Activated CD8-positive, alpha-beta memory T cell treated with anti-CD3 and anti-CD28 coated beads for 36 hours (primary cell): ENCODE data around the gene SF3B4. TPM values are rescaled to one million over a fixed set of nuclear protein-coding genes. Genes with fewer than 3 reads are reported as not detected.

Source experiments
- CTCF ChIA-PET: fragments of 350-600 bp; sonication (Branson Sonifier 250); formaldehyde crosslinking; loops from one replicate; lab custom pipeline; 2021; ENCODE audit warnings: antibody characterized with exemption; lab: Charles Lee
- POLR2A ChIA-PET: fragments of 350-600 bp; sonication (Branson Sonifier 250); formaldehyde crosslinking; loops from one replicate; lab custom pipeline; 2021; ENCODE audit warnings: antibody characterized with exemption; lab: Charles Lee
- total RNA-seq, 2 experiments: library from RNA; stranded (reverse); gene quantifications; one replicate each; pipeline ENCODE4 v1.2.3, GENCODE V29; 2021

The SF3B4 gene
- total RNA-seq, 2 experiments from 2014 or later: 107 TPM

DNA sequence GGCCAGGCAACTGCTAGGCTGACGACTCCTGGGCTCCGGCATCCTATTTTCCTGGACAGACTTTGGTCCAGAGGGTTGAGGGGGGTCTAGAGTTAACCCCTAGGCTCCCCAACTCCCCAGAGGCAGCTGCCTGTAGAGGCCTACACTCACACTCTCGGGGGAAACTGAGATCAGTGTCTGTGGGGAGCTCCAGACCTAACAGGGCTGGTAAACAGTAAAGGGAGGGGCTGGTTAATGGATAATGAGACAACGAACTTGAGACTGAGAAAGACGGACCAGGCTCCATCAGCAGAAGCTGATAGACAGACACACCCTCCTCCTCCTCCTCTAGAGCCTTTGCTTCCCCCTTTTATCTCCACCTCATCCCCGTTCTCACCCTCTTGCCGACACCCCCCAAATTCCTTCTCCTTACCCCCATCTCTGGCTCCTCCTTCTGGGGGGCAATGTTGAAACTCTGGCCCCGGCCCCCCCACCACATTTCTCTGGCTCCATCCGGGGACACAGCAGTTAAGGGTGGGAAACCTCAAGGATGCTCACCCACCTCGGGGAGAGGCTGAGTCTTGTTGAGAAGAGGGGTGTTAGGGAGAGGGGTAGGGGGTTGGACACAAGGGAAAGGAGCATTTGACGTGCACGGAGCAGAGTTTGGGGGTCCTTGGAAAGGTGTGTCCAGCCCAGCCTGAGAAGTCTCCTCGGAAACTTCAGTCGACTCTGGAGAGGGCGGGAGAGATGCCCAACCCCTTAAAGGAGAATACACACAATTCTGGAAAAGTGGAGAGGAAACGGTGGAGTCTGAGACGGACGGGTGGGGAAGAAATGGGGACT lies 8.8 kb upstream of the SF3B4 start, which contains the start of gene MTMR11:
Gene MTMR11 (minus strand): TSS at position 710 of the 822 bp plus-strand sequence. CDS start 232 bp downstream, at position 478.
- CTCF ChIA-PET: no interaction called here
- POLR2A ChIA-PET: no interaction called here

DNA sequence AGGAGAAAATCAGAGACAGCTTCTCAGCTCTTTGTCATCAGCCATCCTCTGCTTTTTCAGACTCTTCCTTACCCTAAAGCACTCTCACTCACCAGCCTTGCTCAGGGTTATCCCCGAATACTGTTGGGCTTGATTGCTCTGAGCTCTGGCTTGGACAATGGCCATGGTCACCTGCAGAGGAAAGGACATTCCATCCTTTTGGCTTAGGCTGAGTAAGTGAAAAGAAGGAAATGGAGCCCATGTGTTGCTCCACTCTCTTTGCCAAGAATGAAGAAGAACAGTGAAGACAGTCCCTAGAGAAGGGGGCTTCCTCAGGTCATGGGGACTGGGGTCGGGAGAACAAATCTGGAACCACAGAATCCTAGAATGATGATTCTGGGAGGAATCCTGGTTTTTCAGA lies 6.8 kb upstream of the SF3B4 start:
- ChIA-PET POLR2A (no interaction called here), CTCF (no interaction called here)

DNA sequence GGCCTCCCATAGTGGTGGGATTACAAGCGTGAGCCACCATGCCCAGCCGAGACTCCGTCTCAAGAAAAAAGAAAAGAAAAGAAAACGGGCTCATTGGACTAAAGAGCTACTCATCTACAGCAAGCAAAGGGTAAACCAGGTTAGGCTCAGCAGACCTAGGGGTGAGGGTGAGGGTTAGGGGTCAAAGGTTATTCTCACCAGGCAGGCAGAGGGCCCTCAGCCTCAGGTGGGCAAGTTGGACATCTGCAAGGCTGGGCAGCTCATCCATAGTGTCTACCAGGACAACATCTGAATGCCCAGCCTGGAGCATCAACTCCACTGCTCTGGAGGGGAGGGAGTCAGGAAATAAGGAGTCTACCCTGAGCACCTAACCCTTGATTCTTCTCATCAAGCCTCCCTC lies 5.6 kb upstream of the SF3B4 start:
- ChIA-PET CTCF (interaction anchor here (0.7 kb wide), 1 partner anchor 239 kb away, joined by 3 read pairs; no protein-coding TSS in a partner anchor), POLR2A (no interaction called here)

DNA sequence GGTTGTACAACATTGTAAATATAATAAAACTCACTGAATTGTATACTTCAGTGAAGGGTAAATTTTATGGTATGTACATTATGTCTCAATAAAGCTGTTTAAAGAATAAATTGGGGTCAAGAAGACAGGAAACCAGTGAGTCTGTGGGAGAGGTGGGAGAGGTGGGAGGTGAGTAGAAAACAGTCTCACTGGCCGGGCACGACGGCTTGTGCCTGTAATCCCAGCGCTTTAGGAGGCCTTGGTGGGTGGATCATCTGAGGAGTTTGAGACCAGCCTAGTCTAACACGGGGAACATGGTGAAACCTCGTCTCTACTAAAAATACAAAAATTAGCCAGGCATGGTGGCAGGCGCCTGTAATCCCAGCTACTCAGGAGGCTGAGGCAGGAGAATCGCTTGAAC lies 4.9 kb upstream of the SF3B4 start:
- ChIA-PET POLR2A (interaction anchor here (1.5 kb wide), 1 partner anchor 44 kb away, joined by 3 read pairs; a partner anchor contains a TSS), CTCF (no interaction called here)

DNA sequence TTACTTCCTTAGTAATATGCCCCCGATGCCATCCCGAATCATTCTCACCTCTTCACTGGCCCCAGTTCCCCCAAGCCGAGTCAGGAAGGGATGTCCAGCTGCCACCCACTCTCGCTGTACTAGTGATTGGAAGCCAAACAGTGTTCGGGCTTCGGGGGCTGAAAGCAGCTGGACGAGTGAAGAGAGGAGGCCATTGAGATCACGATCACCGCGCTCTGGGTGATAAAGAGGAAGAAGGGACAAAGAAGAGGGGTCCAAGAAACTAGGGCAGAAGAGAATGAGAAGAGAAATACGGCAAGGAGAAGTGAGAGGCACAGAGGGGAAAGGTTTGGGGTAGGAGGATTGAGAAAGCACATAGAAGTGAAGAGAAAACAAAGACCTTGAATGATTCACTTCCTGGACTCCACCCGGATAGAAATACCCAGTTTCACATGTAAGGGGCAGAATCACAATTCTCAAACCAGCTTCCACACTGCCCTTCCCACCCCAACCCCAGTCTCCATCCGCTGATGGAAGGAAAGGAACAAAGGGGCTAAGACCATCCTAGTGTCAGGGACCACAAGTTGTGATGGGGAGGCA lies 3.7 kb upstream of the SF3B4 start:
- POLR2A ChIA-PET: interaction anchor here (1.5 kb wide), 1 partner anchor 43 kb away, joined by 3 read pairs; a partner anchor contains a TSS
- CTCF ChIA-PET: no interaction called here

DNA sequence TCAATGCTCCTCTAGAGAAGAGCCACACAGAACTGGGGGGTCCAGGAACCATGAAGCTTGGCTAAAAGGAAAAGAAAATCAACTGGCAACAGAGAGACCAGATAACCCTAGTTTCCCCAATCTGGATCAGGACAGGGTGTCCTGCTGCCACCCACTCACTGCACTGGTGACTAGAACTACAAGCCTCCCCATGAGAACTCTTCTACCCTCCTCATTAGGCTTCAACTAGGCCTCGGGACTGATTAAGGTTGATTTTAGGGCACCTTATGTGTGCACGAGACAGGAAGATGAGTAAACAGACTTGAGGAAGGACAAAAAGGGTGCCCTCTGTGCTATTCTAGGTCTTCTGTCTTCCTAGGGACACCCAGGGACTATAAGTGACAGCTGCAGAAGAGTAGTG lies 2.3 kb upstream of the SF3B4 start:
- CTCF ChIA-PET: no interaction called here
- POLR2A ChIA-PET: interaction anchor here (0.8 kb wide), 1 partner anchor 9 kb away, joined by 4 read pairs; no protein-coding TSS in a partner anchor

DNA sequence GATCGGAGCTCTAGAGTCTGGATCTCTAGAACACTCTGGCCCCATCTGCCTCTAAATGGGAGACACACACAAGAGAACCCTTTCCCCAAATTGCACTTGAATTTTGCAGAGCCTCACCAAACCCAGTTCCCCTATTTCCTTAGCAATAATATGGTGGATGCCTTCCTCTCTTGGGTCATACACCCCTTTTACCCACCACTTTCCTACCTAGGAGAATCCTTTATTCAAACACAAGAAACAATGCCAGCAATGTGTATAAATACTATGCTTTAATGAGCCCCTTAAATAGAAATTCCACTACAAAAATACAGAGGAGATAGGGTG lies 760 bp upstream of the SF3B4 start:
- CTCF ChIA-PET: interaction anchor here (1.0 kb wide), 1 partner anchor 40 kb away, joined by 3 read pairs; a partner anchor contains a TSS
- POLR2A ChIA-PET: interaction anchor here (0.8 to 1.1 kb wide), 3 partner anchors 11 to 41 kb away, joined by 3 to 13 read pairs (median 3); a partner anchor contains a TSS

DNA sequence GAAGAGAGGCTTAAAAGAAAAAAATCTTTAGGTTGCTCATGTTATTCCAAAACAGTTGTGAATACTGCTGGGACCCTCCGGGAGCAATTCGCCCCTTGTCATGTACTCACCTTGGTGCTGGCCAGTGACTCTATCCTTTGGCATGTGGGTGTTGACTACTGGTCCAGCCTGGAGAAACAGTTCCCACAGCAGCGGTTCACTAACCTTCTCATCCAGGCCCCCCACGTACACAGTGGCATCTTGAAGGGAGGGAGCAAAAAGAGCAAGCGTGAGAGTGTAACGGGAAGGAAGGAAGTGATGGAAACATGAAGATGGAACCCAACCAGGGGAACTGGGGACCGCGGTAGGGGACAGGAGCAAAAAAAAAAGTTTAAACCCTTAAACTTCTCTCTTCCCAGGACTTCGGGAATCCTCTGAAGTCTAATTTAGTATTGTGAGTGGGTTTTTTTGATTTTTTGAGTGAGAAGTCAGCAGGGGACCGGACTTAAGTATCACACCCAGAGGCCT lies 494 bp downstream of the SF3B4 start:
- ChIA-PET POLR2A (no interaction called here), CTCF (no interaction called here)

DNA sequence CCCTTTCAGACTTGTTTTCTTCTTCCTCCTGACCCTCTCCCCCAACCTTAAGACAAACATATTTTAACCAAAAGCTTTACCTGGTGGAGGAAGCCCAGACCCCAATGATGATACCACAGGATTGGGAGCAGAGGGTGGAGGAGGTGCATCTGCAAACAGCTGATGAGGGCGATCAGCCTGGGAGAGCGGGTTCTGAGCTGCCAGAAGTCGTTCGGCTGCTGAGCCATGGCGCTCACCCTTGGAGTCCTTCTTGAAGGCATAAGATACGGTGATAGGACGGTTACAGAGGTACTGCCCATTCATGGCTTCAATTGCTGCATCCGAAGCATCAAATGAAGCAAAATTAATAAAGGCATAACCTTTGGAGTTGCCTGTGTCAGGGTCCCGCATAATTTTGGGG lies 1.3 kb downstream of the SF3B4 start:
- CTCF ChIA-PET: no interaction called here
- POLR2A ChIA-PET: no interaction called here

DNA sequence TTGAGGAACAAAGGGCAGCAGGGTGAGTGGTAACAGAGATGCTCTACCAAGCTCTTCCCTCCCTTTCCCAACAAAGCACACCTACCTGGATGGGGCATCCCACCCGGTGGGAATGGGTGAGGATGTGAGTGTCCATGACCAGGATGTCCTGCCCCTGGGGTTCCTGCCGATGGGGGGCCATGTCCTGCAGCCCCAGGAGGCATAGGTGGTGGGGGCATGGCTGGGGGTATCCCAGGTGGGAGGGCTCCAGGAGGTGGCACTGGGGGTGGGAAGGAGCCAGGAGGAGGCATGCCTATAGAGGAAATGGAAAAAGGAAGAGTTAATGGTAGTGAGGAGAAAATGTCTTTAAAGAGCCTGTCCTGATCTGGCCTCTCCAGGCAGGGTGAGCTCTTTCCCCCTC lies 1.9 kb downstream of the SF3B4 start:
- ChIA-PET CTCF (no interaction called here), POLR2A (no interaction called here)

DNA sequence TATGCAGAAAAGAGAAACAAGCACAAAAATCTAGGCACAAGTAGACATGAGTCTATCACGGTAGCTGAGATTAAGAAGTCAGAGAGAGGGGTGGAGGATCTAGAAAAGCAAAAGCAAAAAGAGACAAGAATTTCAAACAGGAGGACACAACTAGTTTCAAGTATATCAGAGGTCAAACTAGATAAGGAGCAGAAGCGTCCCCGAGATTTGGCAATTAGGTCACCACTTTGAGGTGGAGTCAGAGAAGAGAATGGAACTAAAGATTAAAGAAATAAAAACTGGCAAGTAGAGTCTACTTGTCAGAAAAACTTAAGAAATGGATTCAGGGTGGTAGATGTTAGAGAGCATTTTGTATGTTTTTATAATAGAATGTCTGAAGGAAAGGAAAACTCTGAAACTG lies 2.3 kb downstream of the SF3B4 start:
- POLR2A ChIA-PET: no interaction called here

DNA sequence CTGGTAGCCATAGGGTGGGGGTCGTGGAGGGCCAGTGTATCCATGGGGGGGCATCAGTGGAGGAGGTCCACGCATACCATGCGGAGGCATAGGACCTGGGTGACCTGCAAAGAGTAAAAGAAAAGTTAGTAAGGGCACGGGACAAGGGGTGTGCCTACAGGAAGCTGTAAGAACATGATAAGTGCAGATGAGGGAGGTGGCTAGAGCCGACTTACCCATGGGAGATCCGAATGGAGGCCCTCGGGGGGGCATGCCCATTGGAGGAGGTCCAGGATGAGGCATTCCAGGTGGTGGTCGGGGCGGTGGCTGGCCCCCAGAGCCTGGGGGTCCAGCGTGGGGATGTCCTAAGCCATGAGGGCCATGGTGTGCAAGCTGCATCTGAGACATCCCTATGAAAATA lies 4.0 kb downstream of the SF3B4 start:
- ChIA-PET CTCF (no interaction called here), POLR2A (no interaction called here)

More for the DNA sequence above, 2.3 kb downstream of the SF3B4 start:
- CTCF ChIA-PET: no interaction called here

DNA sequence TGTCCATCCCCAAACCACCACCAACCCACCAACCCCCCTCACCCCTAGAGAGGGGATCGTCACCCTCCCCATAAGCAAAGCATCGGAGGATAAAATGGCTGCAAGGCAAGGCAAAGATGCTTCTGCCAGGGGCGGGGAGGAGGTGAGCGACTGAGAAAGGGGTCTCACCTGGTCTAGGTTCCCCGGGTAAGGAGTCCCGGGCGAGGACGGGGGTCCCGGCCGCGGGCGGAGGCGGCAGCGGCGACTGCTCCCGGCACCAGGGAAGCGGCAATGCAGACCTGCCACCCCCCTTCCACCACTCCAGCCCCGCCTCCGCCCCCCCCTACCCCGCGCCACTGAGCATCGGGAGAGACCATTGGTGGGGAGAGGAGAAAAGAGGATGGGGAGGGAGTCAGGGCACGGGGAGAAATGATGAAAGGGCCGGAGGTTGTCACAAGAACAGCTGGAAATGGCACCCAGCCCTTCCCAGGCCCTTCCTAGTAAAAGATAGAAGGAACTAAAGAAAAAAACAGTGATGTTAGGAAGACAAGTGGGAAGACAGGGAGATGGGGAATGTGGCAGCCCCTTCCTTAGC lies 9.9 kb downstream of the SF3B4 start, which contains the start of gene SV2A:
Gene SV2A (minus strand): TSS at position 274 of the 574 bp plus-strand sequence. CDS start 4,004 bp downstream, outside the sequence.
- POLR2A ChIA-PET: no interaction called here
- CTCF ChIA-PET: no interaction called here

DNA sequence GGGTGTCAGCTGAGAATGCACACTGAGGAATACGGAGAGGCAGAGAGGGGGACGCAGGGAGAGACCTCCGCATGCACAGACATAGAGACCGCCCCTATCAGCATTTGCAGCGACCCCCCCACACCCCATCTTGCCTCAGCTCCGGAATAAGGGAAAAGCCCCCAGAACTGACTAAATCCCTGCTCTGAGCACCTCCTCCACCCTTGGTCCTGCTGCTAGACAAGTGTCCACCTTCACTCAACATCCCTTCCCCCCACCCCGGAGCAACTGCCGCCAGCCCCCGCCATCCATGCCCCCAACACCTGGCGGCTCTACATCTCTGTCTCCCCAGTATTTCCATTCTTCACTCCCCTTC lies 10.7 kb downstream of the SF3B4 start:
- POLR2A ChIA-PET: interaction anchor here (1.9 kb wide), 1 partner anchor 30 kb away, joined by 6 read pairs; a partner anchor contains a TSS
- CTCF ChIA-PET: interaction anchor here (1.3 kb wide), 1 partner anchor 270 kb away, joined by 3 read pairs; no protein-coding TSS in a partner anchor

DNA sequence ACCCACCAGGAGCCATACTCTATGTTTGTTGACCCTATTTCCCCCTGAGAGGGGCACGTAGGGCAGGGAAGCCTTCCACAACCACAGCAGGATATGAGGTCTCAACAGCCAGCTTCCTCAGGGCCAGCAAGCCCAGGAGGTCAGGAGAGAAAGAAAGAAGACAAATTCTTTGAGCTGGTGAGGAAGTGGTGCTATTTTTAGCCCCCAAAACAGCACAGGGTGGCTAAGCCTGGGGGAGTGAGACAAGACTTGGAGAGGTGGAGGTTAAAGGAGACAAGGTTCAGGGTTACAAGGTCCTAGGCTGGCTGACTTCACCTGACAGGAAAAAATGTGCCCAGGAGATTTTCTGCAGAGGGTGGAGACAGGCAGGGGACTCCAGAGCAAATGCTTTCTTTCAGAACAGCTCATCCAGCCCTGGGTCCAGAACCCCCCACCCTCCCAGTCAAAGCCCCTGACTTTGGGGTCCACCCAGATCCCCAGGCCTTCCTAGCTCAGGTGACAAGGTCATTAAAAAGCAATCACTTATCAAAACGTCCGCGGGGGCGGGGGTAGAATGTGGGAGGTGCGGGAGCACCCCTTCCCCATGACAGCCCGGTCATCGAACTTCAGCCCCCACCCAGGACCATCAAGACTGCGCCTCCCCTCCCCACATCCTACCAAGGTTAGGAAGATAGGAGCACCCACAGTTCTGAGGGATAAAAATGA lies 11.3 kb downstream of the SF3B4 start:
- POLR2A ChIA-PET: interaction anchor here (1.9 kb wide), 1 partner anchor 29 kb away, joined by 6 read pairs; a partner anchor contains a TSS

DNA sequence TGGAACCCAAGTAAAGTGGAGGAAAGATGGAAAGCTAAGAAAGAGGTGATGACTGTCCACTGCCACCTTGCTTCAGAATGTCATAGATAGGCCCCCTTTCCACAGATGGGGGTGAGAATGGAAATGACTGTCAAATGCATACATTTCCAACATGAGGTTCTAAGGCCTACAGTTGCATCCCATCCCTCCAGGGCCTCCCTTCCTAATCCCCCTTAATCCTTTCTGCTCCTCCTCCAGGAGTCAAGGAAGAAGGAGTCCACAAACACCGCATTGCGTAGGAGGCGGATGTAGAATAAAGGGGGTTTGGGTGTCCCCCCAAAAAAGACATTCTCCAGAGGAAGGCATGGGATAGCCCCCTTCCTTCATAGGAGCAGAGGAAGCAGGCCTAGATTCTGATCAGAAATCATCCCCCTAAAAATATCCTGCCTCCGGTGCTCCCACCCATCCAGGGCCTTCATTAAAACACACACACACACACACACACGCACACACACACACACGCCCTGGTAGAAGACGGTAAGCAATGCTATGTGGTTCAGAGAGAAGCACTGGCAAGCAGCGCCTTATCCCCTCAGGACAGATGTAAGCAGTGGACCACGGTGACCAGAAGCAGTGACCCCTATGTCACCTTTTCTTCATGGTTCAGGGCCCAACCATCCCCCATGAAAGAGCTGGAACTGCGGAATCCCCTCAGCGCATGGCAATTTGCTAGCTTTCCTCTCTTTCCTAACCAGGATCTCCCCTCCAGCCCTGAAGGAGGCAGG lies 12.0 kb downstream of the SF3B4 start:
- ChIA-PET CTCF (interaction anchor here (0.8 to 1.3 kb wide), 2 partner anchors 254 to 271 kb away, joined by 3 read pairs; no protein-coding TSS in a partner anchor), POLR2A (interaction anchor here (1.9 kb wide), 1 partner anchor 29 kb away, joined by 6 read pairs; a partner anchor contains a TSS)

More for the DNA sequence above, 11.3 kb downstream of the SF3B4 start:
- CTCF ChIA-PET: interaction anchor here (1.3 kb wide), 1 partner anchor 271 kb away, joined by 3 read pairs; no protein-coding TSS in a partner anchor

DNA sequence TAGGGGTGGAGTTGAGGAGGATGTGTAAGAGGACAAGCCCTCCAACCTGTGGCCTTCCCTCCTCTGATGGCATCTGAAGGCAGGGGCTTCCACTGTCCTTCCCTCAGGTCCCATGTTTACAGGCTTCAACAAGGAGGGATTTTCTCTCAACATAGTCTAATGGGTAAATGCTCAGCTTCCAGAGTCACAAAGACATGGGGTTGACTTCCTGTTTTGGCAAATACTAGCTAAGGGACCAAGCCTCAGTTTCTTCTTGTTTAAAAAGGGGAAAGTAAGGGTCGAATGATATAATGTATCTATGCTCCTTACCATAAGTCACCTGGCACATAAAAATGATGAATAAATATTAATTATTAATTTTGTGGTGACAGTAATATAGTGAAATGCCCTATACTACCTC lies 13.1 kb downstream of the SF3B4 start:
- CTCF ChIA-PET: interaction anchor here (0.8 kb wide), 1 partner anchor 255 kb away, joined by 3 read pairs; no protein-coding TSS in a partner anchor
- POLR2A ChIA-PET: no interaction called here

DNA sequence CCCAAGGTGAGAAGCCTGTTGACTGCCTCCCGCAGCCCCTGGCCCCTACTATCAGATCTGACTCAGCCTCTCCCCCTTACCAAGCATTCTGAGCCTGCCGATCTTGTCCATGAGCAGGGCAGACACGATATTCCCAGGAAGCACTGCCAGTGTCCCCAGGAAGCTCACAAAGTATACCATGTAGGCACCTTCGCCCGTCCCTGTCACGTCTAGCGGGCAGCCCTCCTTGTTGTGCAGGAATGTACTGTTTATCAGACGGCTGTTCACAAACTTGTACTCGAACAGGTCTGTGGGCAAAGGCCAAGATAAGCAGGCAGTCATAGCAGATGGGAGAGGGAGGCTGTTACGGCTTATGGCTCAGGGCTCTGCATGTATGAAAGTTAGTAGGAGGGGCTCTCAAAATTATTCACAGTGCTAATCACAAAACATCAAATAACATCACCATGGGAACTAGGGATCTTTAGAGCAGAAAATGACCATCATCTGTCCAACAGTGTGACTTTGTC lies 21.0 kb downstream of the SF3B4 start:
- ChIA-PET POLR2A (interaction anchor here (0.6 kb wide), 1 partner anchor 329 kb away, joined by 3 read pairs; no protein-coding TSS in a partner anchor), CTCF (no interaction called here)
